HCT116 (cell line): ENCODE measurements around the gene CAMSAP1. TPM values are rescaled to one million over a fixed set of nuclear protein-coding genes. Genes with fewer than 3 reads are reported as not detected.

Experiments used
- ATAC-seq: fragments of 200-7000 bp; cut with Tn5 transposase; 2 replicates; pipeline ENCODE4 v1.9.1; 2020; ENCODE audit warnings: mild to moderate bottlenecking, moderate library complexity
- BruUV-seq: library from RNA; stranded (reverse); fragments of 400-500 nt; replicated peaks from 2 replicates; lab custom pipeline; 2021; lab: Mats Ljungman, UMichigan
- CTCF ChIA-PET: fragments of 300-600 bp; sonication (Branson Sonifier 250); formaldehyde crosslinking; loops from one replicate; lab custom pipeline; 2021; ENCODE audit warnings: antibody characterized with exemption; lab: Charles Lee
- POLR2A ChIA-PET: fragments of 300-600, 350-600 bp; sonication (Branson Sonifier 250); formaldehyde crosslinking; loops from one replicate; lab custom pipeline; 2021; ENCODE audit warnings: antibody characterized with exemption; lab: Charles Lee
- RAD21 ChIA-PET, 2 experiments: fragments of 300-600 bp; sonication (Branson Sonifier 250); formaldehyde crosslinking; loops; one replicate each; lab custom pipeline; 2023; ENCODE audit warnings: low total read pairs in 2 of 2; ENCODE audit not compliant: uncharacterized antibody in 2 of 2, unreplicated experiment in 2 of 2, low non-redundant PET in 1 of 2; lab: Charles Lee
- DNase-seq: peaks from one replicate; pipeline ENCODE4 v3.0.0-alpha.2; 2010; ENCODE audit warnings: low read depth, low spot score
- H2AFZ ChIP-seq: fragments of 200-600 bp; shearing (Covaris generic), sonication (generic); 2 replicates; pipeline ENCODE4 v1.6.1; 2017; ENCODE audit warnings: low read depth, mixed run types, mixed read lengths, antibody characterized with exemption, low read length; ENCODE audit not compliant: poor library complexity, severe bottlenecking
- H3K27ac ChIP-seq: 2 replicates; pipeline ENCODE4 v1.5.1; 2012; ENCODE audit warnings: low read depth, low read length
- H3K27me3 ChIP-seq: fragments of 200-600 bp; sonication (generic); 2 replicates; pipeline ENCODE4 v1.6.1; 2016; ENCODE audit warnings: mixed run types, low read length, mixed read lengths; ENCODE audit not compliant: insufficient read depth
- H3K36me3 ChIP-seq, 2 experiments: fragments of 200-500 bp in 1 of 2; fragments of 200-600 bp in 1 of 2; sonication (Bioruptor generic) in 1 of 2; sonication (generic) in 1 of 2; 2 replicates each; pipeline versions ENCODE4 v1.5.1 to v1.6.1; 2014 to 2016; ENCODE audit warnings: low read length in 2 of 2, inconsistent platforms in 1 of 2, mixed read lengths in 1 of 2, mixed run types in 1 of 2; ENCODE audit not compliant: insufficient read depth in 2 of 2, control insufficient read depth in 1 of 2
- H3K4me1 ChIP-seq, 2 experiments: fragments of 200-600 bp in 1 of 2; sonication (generic) in 1 of 2; 2 replicates each; pipeline versions ENCODE4 v1.5.1 to v1.6.1; 2012 to 2017; ENCODE audit warnings: low read length in 2 of 2, inconsistent platforms in 1 of 2, mild to moderate bottlenecking in 1 of 2, mixed read lengths in 1 of 2, mixed run types in 1 of 2, moderate library complexity in 1 of 2; ENCODE audit not compliant: insufficient read depth in 2 of 2, control insufficient read depth in 1 of 2
- H3K4me2 ChIP-seq: fragments of 200-600 bp; sonication (generic); 2 replicates; pipeline ENCODE4 v1.6.1; 2017; ENCODE audit warnings: mixed run types, low read length, mixed read lengths
- H3K4me3 ChIP-seq, 2 experiments: fragments of 200-600 bp in 1 of 2; sonication (generic) in 1 of 2; replicated peaks in 1 of 2; 2 replicates each; pipeline ENCODE4 v1.5.1; 2011 to 2016; ENCODE audit warnings: low read length in 2 of 2, control low read depth in 1 of 2, low read depth in 1 of 2, mild to moderate bottlenecking in 1 of 2, mixed read lengths in 1 of 2, mixed run types in 1 of 2
- H3K79me2 ChIP-seq: fragments of 200-600 bp; sonication (generic); 2 replicates; pipeline ENCODE4 v1.6.1; 2017; ENCODE audit warnings: mild to moderate bottlenecking, mixed run types, low read length, moderate library complexity, mixed read lengths; ENCODE audit not compliant: insufficient read depth
- H3K9ac ChIP-seq: fragments of 200-600 bp; sonication (generic); 2 replicates; pipeline ENCODE4 v1.6.1; 2016; ENCODE audit warnings: low read length, mixed read lengths
- H3K9me2 ChIP-seq: fragments of 200-600 bp; sonication (generic), shearing (Covaris generic); 2 replicates; pipeline ENCODE4 v1.6.1; 2017; ENCODE audit warnings: mixed run types, mild to moderate bottlenecking, moderate library complexity; ENCODE audit not compliant: insufficient read depth
- H3K9me3 ChIP-seq, 2 experiments: fragments of 200-500 bp in 1 of 2; fragments of 200-600 bp in 1 of 2; sonication (Bioruptor generic) in 1 of 2; sonication (generic) in 1 of 2; 2 replicates each; pipeline ENCODE4 v1.6.1; 2014 to 2017; ENCODE audit warnings: low read length in 2 of 2, mixed read lengths in 2 of 2, inconsistent platforms in 1 of 2, low read depth in 1 of 2, mild to moderate bottlenecking in 1 of 2, mixed run types in 1 of 2, moderate library complexity in 1 of 2; ENCODE audit not compliant: control insufficient read depth in 1 of 2, insufficient read depth in 1 of 2
- H4K20me1 ChIP-seq: fragments of 200-600 bp; sonication (generic), shearing (Covaris generic); 2 replicates; pipeline ENCODE4 v1.6.1; 2017; ENCODE audit warnings: mixed run types, mild to moderate bottlenecking, moderate library complexity; ENCODE audit not compliant: insufficient read depth
- ATF3 ChIP-seq: IDR thresholded peaks from 2 replicates; pipeline ENCODE4 v1.6.1; 2012
- CBX3 ChIP-seq: IDR thresholded peaks from 2 replicates; pipeline ENCODE4 v1.6.1; 2012; ENCODE audit warnings: low read depth
- CEBPB ChIP-seq: IDR thresholded peaks from 2 replicates; pipeline ENCODE4 v1.6.1; 2012; ENCODE audit warnings: low read depth
- EZH2 ChIP-seq: fragments of 200-600 bp; sonication (generic); IDR thresholded peaks from 2 replicates; pipeline ENCODE4 v1.6.1; 2017; ENCODE audit warnings: antibody characterized with exemption, mixed run types
- JUND ChIP-seq: IDR thresholded peaks from 2 replicates; pipeline ENCODE4 v1.6.1; 2012
- MAX ChIP-seq: IDR thresholded peaks from 2 replicates; pipeline ENCODE4 v1.6.1; 2012
- REST ChIP-seq: IDR thresholded peaks from 2 replicates; pipeline ENCODE4 v1.6.1; 2012; ENCODE audit warnings: low read depth
- SP1 ChIP-seq: IDR thresholded peaks from 2 replicates; pipeline ENCODE4 v1.6.1; 2012; ENCODE audit warnings: low read depth
- ZFX ChIP-seq: fragments of 450-650 bp; IDR thresholded peaks from 2 replicates; pipeline ENCODE4 v1.6.1; 2017
- ZNF274 ChIP-seq: fragments of 200-500 bp; sonication (Bioruptor generic); IDR thresholded peaks from 2 replicates; pipeline ENCODE4 v1.6.1; 2014; ENCODE audit warnings: mild to moderate bottlenecking, low read depth, low read length, inconsistent platforms
- intact Hi-C: fragments of 100-400 bp; cut with micrococcal nuclease; formaldehyde crosslinking; loops from 2 replicates; pipeline ENCODE4 v1.10.0; 2022
- total RNA-seq: library from RNA; stranded (reverse); gene quantifications from one replicate; pipeline ENCODE4 v1.2.1, GENCODE V29; 2021; ENCODE audit not compliant: unreplicated experiment
- TF ChIP-seq, protein P1 (sequence below): IDR thresholded peaks from 2 replicates; pipeline ENCODE4 v1.6.1; 2011; ENCODE audit warnings: mild to moderate bottlenecking, low read length, moderate library complexity; ENCODE audit not compliant: insufficient replicate concordance; ENCODE audit errors: extremely low read depth

Gene CAMSAP1
- total RNA-seq, 1 experiment from 2014 or later: 33.1 TPM

GRCh38 chr9:135835131-135835530, 72.2 kb downstream of the CAMSAP1 start:
- TF ChIP-seq REST: no peak
- no peak for TF ChIP-seq CBX3
- no peak for TF ChIP-seq ATF3
- no peak for TF ChIP-seq MAX
- no peak for TF ChIP-seq JUND
- no peak for TF ChIP-seq CEBPB

GRCh38 chr9:135833864-135834263, 73.5 kb downstream of the CAMSAP1 start:
- RAD21 ChIA-PET: no interaction called here
- Histone ChIP-seq H2AFZ (no peak overlapping the region), H3K9ac (no peak overlapping the region), H3K4me1 (no peaks in the 10 kb centered on the region), H3K4me3 (no peak overlapping the region), H3K79me2 (peaks cover 54% of the 10 kb centered on the region), H3K27me3 (no peaks in the 10 kb centered on the region), H4K20me1 (peaks cover 3% of the 10 kb centered on the region; the same call in 1 of the 2 replicates), H3K36me3 (no peaks in the 10 kb centered on the region), H3K4me2 (no peak overlapping the region), H3K9me2 (no peaks in the 10 kb centered on the region), H3K9me3 (no peaks in the 10 kb centered on the region), H3K27ac (no peak overlapping the region)
- intact Hi-C loops: no loop called here
- TF ChIP-seq ZNF274: no peak
- no peak for TF ChIP-seq JUND
- TF ChIP-seq SP1: no peak
- no peak for TF ChIP-seq ZFX
- TF ChIP-seq, protein P1, sequence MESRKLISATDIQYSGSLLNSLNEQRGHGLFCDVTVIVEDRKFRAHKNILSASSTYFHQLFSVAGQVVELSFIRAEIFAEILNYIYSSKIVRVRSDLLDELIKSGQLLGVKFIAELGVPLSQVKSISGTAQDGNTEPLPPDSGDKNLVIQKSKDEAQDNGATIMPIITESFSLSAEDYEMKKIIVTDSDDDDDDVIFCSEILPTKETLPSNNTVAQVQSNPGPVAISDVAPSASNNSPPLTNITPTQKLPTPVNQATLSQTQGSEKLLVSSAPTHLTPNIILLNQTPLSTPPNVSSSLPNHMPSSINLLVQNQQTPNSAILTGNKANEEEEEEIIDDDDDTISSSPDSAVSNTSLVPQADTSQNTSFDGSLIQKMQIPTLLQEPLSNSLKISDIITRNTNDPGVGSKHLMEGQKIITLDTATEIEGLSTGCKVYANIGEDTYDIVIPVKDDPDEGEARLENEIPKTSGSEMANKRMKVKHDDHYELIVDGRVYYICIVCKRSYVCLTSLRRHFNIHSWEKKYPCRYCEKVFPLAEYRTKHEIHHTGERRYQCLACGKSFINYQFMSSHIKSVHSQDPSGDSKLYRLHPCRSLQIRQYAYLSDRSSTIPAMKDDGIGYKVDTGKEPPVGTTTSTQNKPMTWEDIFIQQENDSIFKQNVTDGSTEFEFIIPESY: no peak
- TF ChIP-seq EZH2: no peak
- CTCF ChIA-PET: no interaction called here
- POLR2A ChIA-PET: no interaction called here
- DNase-seq (no peak), ATAC-seq (no peak)
- no TSS peak for BruUV-seq

More at GRCh38 chr9:135835131-135835530, 72.2 kb downstream of the CAMSAP1 start:
- Histone ChIP-seq H3K9ac (no peak overlapping the region), H3K9me3 (no peaks in the 10 kb centered on the region), H3K4me2 (no peak overlapping the region), H3K9me2 (no peaks in the 10 kb centered on the region), H3K4me1 (no peaks in the 10 kb centered on the region), H3K79me2 (peaks cover 57% of the 10 kb centered on the region), H3K36me3 (no peaks in the 10 kb centered on the region), H3K4me3 (no peak overlapping the region), H3K27me3 (no peaks in the 10 kb centered on the region), H2AFZ (no peak overlapping the region), H3K27ac (no peak overlapping the region), H4K20me1 (peaks cover 3% of the 10 kb centered on the region; the same call in 1 of the 2 replicates)
- ChIA-PET POLR2A (no interaction called here), CTCF (no interaction called here), RAD21 (no interaction called here)
- DNase-seq (no peak), ATAC-seq (no peak)
- no TSS peak for BruUV-seq
- intact Hi-C loops: no loop called here
